SK-N-SH treated with all-trans-retinoic acid at 6 μM for 48 hours (cell line): ENCODE results near the gene DRC1.

ENCODE experiments used
- ISL1 ChIP-seq: fragments of 250-450 bp; sonication (Bioruptor Pico); IDR thresholded peaks from 2 replicates; pipeline ENCODE4 v2.1.2; 2022; ENCODE audit warnings: mild to moderate bottlenecking, moderate library complexity
- OSR1 ChIP-seq: fragments of 250-450 bp; sonication (Bioruptor Pico); IDR thresholded peaks from 2 replicates; pipeline ENCODE4 v1.8.0; 2022; ENCODE audit warnings: moderate library complexity, mild to moderate bottlenecking, inconsistent platforms
- PPARA ChIP-seq: fragments of 250-450 bp; sonication (Bioruptor Pico); IDR thresholded peaks from 2 replicates; pipeline ENCODE4 v1.5.0; 2020; ENCODE audit warnings: mild to moderate bottlenecking, borderline replicate concordance
- RARB ChIP-seq: fragments of 250-450 bp; sonication (Bioruptor Pico); IDR thresholded peaks from 2 replicates; pipeline ENCODE4 v1.8.0; 2021; ENCODE audit warnings: mild to moderate bottlenecking, moderate library complexity
- ZFP30 ChIP-seq: fragments of 450-650 bp; formaldehyde crosslinking; IDR thresholded peaks from 2 replicates; pipeline ENCODE4 v1.5.0; 2022; ENCODE audit warnings: mild to moderate bottlenecking, moderate library complexity
- TF ChIP-seq, protein P1 (sequence below): fragments of 250-450 bp; sonication (Bioruptor Pico); IDR thresholded peaks from 2 replicates; pipeline ENCODE4 v1.5.0; 2020; ENCODE audit warnings: mild to moderate bottlenecking, moderate library complexity

DNA sequence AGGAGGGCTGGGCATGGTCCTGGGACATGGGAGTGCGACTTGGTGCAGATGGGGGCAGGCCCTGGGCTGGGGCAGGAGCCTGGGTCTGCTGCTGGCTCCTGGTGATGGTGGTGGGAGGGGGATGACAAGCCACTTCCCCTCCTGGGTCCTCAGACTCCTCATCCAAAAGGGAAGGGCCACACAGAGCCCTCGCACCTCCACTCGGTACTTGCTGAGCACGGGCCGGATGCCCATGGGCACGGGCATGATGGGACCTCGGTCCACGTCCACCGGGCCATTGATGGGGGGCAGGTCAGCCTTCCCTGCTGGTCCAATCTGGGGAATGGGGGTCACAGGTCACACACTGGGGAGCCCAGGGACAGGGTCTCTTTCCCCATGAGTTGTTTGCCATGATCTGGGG lies 72.1 kb downstream of the DRC1 start:
- TF ChIP-seq RARB (no peak), OSR1 (CRISPR knock-in tag) (no peak), ZFP30 (CRISPR knock-in tag) (no peak), PPARA (no peak), ISL1 (CRISPR knock-in tag) (no peak)
- TF ChIP-seq, protein P1, sequence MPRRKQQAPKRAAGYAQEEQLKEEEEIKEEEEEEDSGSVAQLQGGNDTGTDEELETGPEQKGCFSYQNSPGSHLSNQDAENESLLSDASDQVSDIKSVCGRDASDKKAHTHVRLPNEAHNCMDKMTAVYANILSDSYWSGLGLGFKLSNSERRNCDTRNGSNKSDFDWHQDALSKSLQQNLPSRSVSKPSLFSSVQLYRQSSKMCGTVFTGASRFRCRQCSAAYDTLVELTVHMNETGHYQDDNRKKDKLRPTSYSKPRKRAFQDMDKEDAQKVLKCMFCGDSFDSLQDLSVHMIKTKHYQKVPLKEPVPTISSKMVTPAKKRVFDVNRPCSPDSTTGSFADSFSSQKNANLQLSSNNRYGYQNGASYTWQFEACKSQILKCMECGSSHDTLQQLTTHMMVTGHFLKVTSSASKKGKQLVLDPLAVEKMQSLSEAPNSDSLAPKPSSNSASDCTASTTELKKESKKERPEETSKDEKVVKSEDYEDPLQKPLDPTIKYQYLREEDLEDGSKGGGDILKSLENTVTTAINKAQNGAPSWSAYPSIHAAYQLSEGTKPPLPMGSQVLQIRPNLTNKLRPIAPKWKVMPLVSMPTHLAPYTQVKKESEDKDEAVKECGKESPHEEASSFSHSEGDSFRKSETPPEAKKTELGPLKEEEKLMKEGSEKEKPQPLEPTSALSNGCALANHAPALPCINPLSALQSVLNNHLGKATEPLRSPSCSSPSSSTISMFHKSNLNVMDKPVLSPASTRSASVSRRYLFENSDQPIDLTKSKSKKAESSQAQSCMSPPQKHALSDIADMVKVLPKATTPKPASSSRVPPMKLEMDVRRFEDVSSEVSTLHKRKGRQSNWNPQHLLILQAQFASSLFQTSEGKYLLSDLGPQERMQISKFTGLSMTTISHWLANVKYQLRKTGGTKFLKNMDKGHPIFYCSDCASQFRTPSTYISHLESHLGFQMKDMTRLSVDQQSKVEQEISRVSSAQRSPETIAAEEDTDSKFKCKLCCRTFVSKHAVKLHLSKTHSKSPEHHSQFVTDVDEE (CRISPR knock-in tag): no peak
